HEK293T (cell line): ENCODE measurements around the gene LRP1B.

Experiments
- ARNT ChIP-seq: fragments of 450-650 bp; IDR thresholded peaks from 2 replicates; pipeline ENCODE4 v1.6.1; 2017; ENCODE audit warnings: mild to moderate bottlenecking
- FOXA1 ChIP-seq: fragments of 450-650 bp; IDR thresholded peaks from 2 replicates; pipeline ENCODE4 v1.6.1; 2016; ENCODE audit warnings: mild to moderate bottlenecking
- FOXK2 ChIP-seq: fragments of 450-650 bp; IDR thresholded peaks from 2 replicates; pipeline ENCODE4 v1.6.1; 2016; ENCODE audit warnings: mild to moderate bottlenecking
- FOXM1 ChIP-seq: fragments of 450-650 bp; IDR thresholded peaks from 2 replicates; pipeline ENCODE4 v1.6.1; 2017; ENCODE audit warnings: mild to moderate bottlenecking, borderline replicate concordance
- LEF1 ChIP-seq: fragments of 450-650 bp; IDR thresholded peaks from 2 replicates; pipeline ENCODE4 v1.6.1; 2017; ENCODE audit warnings: mild to moderate bottlenecking, borderline replicate concordance
- NFRKB ChIP-seq: fragments of 450-650 bp; IDR thresholded peaks from 2 replicates; pipeline ENCODE4 v1.6.1; 2016; ENCODE audit warnings: mild to moderate bottlenecking, moderate library complexity
- SP1 ChIP-seq: fragments of 450-650 bp; IDR thresholded peaks from 2 replicates; pipeline ENCODE4 v1.6.1; 2017

DNA sequence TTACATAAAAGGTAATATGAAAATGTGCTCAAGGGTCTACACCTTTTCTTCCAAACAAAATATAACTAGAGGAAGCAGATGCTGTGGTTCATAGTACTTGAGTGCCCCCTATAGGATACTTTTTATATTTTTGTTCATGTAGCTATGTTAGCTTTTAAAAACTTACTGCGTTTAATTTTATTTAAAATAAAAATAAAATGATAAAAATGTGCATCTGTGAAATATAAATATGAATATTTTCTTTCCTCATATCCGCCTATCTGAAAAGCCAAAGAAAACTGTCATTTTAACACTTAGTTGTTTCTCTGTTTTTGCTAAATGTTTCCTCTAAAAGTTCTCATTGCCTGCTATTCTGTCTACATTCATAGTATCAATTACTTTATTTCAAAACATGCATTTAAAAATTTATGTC is 9.6 kb upstream of the LRP1B start:
- no peak for TF ChIP-seq NFRKB
- TF ChIP-seq FOXK2, result no peak
- no peak for TF ChIP-seq LEF1
- TF ChIP-seq FOXA1, result no peak
- TF ChIP-seq SP1, result no peak
- no peak for TF ChIP-seq ARNT
- TF ChIP-seq FOXM1, result no peak
